ENCODE data around the gene PRR20C. TPM values are rescaled to one million over a fixed set of nuclear protein-coding genes. Genes with fewer than 3 reads are reported as not detected.
"Not testable (repeated sequence)": the region's sequence is repeated elsewhere in the genome, so short reads cannot be mapped to it uniquely, and the experiment has no call there.

PRR20C gene
- total RNA-seq, 2 donors from 2014 or later, result not detected

- H3K4me1 ChIP-seq (ENCODE audit: control insufficient read depth in 1 of 2, low read depth in 2 of 2), result no peaks in the 10 kb centered on the region
- H3K4me3 ChIP-seq, result no peak overlapping the region
- no peaks in the 10 kb centered on the region for H3K9me3 ChIP-seq
- no peaks in the 10 kb centered on the region for H3K36me3 ChIP-seq
- TF ChIP-seq CTCF (IDR thresholded peaks at IDR 0.05), result no peak
- H3K27ac ChIP-seq, result no peak overlapping the region
- no peaks in the 10 kb centered on the region for H3K27me3 ChIP-seq (replicated peaks; ENCODE audit: insufficient read depth)
- ATAC-seq (ENCODE audit: insufficient number of reproducible peaks, low FRiP score, low read depth) (no peak), DNase-seq (ENCODE audit: low spot score) (no peak)
Measured at GRCh38 chr13:57138988-57139387, 14.9 kb upstream of the PRR20C start.

- H3K27ac ChIP-seq; H3K4me3 ChIP-seq; H3K36me3 ChIP-seq; H3K27me3 ChIP-seq (replicated peaks; ENCODE audit: insufficient read depth); DNase-seq (ENCODE audit: low spot score); H3K4me1 ChIP-seq (ENCODE audit: control insufficient read depth in 1 of 2, low read depth in 2 of 2); H3K9me3 ChIP-seq; ATAC-seq (ENCODE audit: insufficient number of reproducible peaks, low FRiP score, low read depth): not testable (repeated sequence)
Measured at GRCh38 chr13:57139781-57140180, 14.1 kb upstream of the PRR20C start.

- not testable (repeated sequence) for H3K27ac ChIP-seq; DNase-seq (ENCODE audit: low spot score); H3K36me3 ChIP-seq; H3K27me3 ChIP-seq (replicated peaks; ENCODE audit: insufficient read depth); H3K4me3 ChIP-seq; ATAC-seq (ENCODE audit: insufficient number of reproducible peaks, low FRiP score, low read depth); H3K4me1 ChIP-seq (ENCODE audit: control insufficient read depth in 1 of 2, low read depth in 2 of 2); H3K9me3 ChIP-seq
Measured at GRCh38 chr13:57140235-57140968, 13.5 kb upstream of the PRR20C start, which contains the start of gene PRR20A. Gene PRR20A (plus strand): TSS chr13:57140918. CDS start chr13:57141305, 387 bp downstream.

- H3K36me3 ChIP-seq; ATAC-seq (ENCODE audit: insufficient number of reproducible peaks, low FRiP score, low read depth); H3K27me3 ChIP-seq (replicated peaks; ENCODE audit: insufficient read depth); H3K27ac ChIP-seq; H3K4me1 ChIP-seq (ENCODE audit: control insufficient read depth in 1 of 2, low read depth in 2 of 2); DNase-seq (ENCODE audit: low spot score); H3K9me3 ChIP-seq; H3K4me3 ChIP-seq: not testable (repeated sequence)
Measured at GRCh38 chr13:57147188-57147587, 6.7 kb upstream of the PRR20C start, which contains the start of gene PRR20B. Gene PRR20B (plus strand): TSS chr13:57147488. CDS start chr13:57147875, 387 bp downstream.

GRCh38 chr13:57148106-57148505, 5.8 kb upstream of the PRR20C start:
- H3K27me3 ChIP-seq (replicated peaks; ENCODE audit: insufficient read depth); DNase-seq (ENCODE audit: low spot score); H3K9me3 ChIP-seq; H3K36me3 ChIP-seq; H3K4me3 ChIP-seq; H3K4me1 ChIP-seq (ENCODE audit: control insufficient read depth in 1 of 2, low read depth in 2 of 2); ATAC-seq (ENCODE audit: insufficient number of reproducible peaks, low FRiP score, low read depth); H3K27ac ChIP-seq: not testable (repeated sequence)

- not testable (repeated sequence) for DNase-seq (ENCODE audit: low spot score); H3K9me3 ChIP-seq; H3K27me3 ChIP-seq (replicated peaks; ENCODE audit: insufficient read depth); H3K36me3 ChIP-seq; H3K4me3 ChIP-seq; H3K27ac ChIP-seq; ATAC-seq (ENCODE audit: insufficient number of reproducible peaks, low FRiP score, low read depth); H3K4me1 ChIP-seq (ENCODE audit: control insufficient read depth in 1 of 2, low read depth in 2 of 2)
Measured at GRCh38 chr13:57160332-57160731, 6.5 kb downstream of the PRR20C start, which contains the start of gene PRR20D. Gene PRR20D (plus strand): TSS chr13:57160632. CDS start chr13:57161019, 387 bp downstream.

- not testable (repeated sequence) for H3K4me1 ChIP-seq (ENCODE audit: control insufficient read depth in 1 of 2, low read depth in 2 of 2); H3K27ac ChIP-seq; H3K36me3 ChIP-seq; H3K4me3 ChIP-seq; ATAC-seq (ENCODE audit: insufficient number of reproducible peaks, low FRiP score, low read depth); H3K9me3 ChIP-seq; H3K27me3 ChIP-seq (replicated peaks; ENCODE audit: insufficient read depth); DNase-seq (ENCODE audit: low spot score)
Measured at GRCh38 chr13:57166897-57167296, 13.0 kb downstream of the PRR20C start, which contains the start of gene PRR20E. Gene PRR20E (plus strand): TSS chr13:57167197. CDS start chr13:57167584, 387 bp downstream.

GRCh38 chr13:57191667-57192066, 37.8 kb downstream of the PRR20C start:
- no peaks in the 10 kb centered on the region for H3K36me3 ChIP-seq
- DNase-seq (ENCODE audit: low spot score), result no peak
- no peak for TF ChIP-seq CTCF (IDR thresholded peaks at IDR 0.05)
- no peaks in the 10 kb centered on the region for H3K27me3 ChIP-seq (replicated peaks; ENCODE audit: insufficient read depth)
- H3K4me1 ChIP-seq (ENCODE audit: control insufficient read depth in 1 of 2, low read depth in 2 of 2), result no peaks in the 10 kb centered on the region
- no peak for ATAC-seq (ENCODE audit: insufficient number of reproducible peaks, low FRiP score, low read depth)
- H3K4me3 ChIP-seq, result no peak overlapping the region
- no peaks in the 10 kb centered on the region for H3K9me3 ChIP-seq
- no peak overlapping the region for H3K27ac ChIP-seq

All from thoracic aorta (tissue), 2 donors.